ENCODE results near the gene TMUB1.

TMUB1 gene

DNA sequence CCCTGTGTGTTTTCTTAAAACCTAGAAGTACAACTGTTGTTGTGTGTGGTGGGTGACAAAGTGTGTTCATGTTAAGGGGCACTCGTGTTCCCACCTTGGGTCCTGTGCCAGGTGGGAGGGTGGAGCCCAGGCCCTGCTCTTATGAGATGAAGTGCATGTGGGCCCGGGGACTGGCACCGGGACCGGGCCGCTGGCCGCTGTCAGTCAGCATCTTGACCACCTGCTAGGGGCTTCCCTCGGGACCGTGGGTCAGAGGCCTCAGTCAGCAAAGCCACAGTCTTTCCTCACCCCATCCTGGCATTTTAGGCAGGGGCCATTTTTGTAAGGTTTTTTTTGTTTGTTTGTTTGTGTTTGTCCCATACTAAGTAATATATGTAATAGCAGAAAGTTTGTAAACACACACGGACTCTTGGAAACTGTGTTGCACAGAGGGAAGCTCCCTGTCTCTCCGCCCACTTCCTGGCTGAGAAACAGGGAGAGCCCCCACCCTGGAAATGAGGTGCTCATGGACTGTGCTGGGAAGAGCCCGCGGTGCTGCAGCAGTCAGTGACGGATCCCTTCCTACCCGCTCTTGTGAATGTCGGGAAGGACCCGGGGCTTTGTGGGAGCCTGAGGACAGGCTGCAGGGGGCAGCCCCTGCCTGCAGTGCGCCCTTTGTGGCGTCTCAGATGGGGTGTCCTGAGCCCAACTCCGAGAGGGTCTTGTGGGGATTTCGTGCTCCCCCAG lies 16.4 kb upstream of the TMUB1 start:
- no peak overlapping the region for H4K8ac ChIP-seq (ENCODE audit: low read depth, low read length)
- no peak overlapping the region for H4K91ac ChIP-seq (ENCODE audit: low read depth, low read length)
- no peak overlapping the region for H2AK5ac ChIP-seq (ENCODE audit: low read length)
- H3K4ac ChIP-seq (ENCODE audit: low read depth, low read length): no peak overlapping the region
- H3K23ac ChIP-seq (ENCODE audit: low read length): no peak overlapping the region
- H2AFZ ChIP-seq (ENCODE audit: insufficient read depth, low read length, poor library complexity): no peak overlapping the region
- peaks cover 7% of the 10 kb centered on the region for H3K79me2 ChIP-seq (ENCODE audit: control insufficient read depth, insufficient read depth, low read length, poor library complexity)
- H3K27ac ChIP-seq (ENCODE audit: low read depth, low read length): no peak overlapping the region
- H4K12ac ChIP-seq (ENCODE audit: low read depth, low read length): no peak overlapping the region
- H2BK120ac ChIP-seq (ENCODE audit: insufficient read depth, low read length, poor library complexity): no peak overlapping the region
- H2BK5ac ChIP-seq (ENCODE audit: low read depth, low read length, poor library complexity): no peak overlapping the region
- H3K18ac ChIP-seq (ENCODE audit: low read length): no peak overlapping the region
- H2BK12ac ChIP-seq (ENCODE audit: low read length): no peak overlapping the region
- no peak overlapping the region for H3K14ac ChIP-seq (ENCODE audit: low read length)
- H3K27me3 ChIP-seq (ENCODE audit: insufficient read depth, low read length): no peaks in the 10 kb centered on the region
- H3K9ac ChIP-seq (ENCODE audit: low read length): no peak overlapping the region
- no peak for DNase-seq
- H3K36me3 ChIP-seq (ENCODE audit: control insufficient read depth in 1 of 2, insufficient read depth in 2 of 2, low read length in 2 of 2): peaks cover 7 to 8% of the 10 kb centered on the region in 2 experiments
- no CpG with 5 or more reads among the region's 20 CpGs for WGBS (ENCODE audit: extremely low coverage, insufficient coverage, insufficient read length)
- no peaks in the 10 kb centered on the region for H3K4me1 ChIP-seq (ENCODE audit: control insufficient read depth in 1 of 2, insufficient read depth in 2 of 2, low read length in 2 of 2)
- H3K9me3 ChIP-seq (ENCODE audit: insufficient read depth, low read depth, low read length): no peaks in the 10 kb centered on the region
- no peak overlapping the region for H3K4me2 ChIP-seq (ENCODE audit: low read length)
- no peaks in the 10 kb centered on the region for H3K79me1 ChIP-seq (ENCODE audit: low read length)
- no peak overlapping the region for H3K4me3 ChIP-seq (ENCODE audit: low read depth, low read length)

DNA sequence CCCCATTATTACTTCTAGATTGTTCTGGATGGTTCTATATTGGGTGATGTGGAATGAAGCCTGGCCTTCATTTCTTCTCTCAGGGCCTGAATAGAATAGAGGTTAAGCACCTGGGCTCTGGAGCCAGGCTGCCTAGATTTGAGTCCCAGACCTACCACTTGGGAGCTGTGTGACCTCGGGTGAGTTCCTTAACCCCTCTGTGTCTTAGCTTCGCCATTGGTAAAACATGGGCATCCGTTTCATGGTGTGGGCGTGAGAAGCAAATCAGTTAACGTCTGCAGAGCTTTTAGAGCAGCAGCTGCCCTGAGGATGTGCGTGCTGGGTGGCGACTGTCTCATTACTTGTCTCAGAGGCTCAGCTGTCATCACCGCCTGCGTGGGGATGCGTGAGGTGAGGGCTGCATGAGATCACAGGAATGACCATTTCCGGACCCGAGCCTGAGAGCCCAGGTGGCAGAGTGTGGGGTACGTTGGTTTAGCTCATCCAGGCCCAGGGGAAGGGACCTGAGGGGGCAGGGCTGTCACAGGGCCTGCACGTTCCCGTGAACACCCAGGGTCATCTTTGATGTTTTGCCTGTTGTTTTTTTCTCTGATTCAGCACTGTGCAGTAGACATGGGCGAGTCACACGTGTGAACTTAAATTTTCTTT lies 12.7 kb upstream of the TMUB1 start:
- Histone ChIP-seq H3K9ac (ENCODE audit: low read length) (no peak overlapping the region), H3K4me2 (ENCODE audit: low read length) (no peak overlapping the region), H3K4ac (ENCODE audit: low read depth, low read length) (peak overlapping the region; percentile 37), H3K23ac (ENCODE audit: low read length) (no peak overlapping the region), H2AK5ac (ENCODE audit: low read length) (no peak overlapping the region), H4K12ac (ENCODE audit: low read depth, low read length) (no peak overlapping the region), H4K91ac (ENCODE audit: low read depth, low read length) (no peak overlapping the region), H4K8ac (ENCODE audit: low read depth, low read length) (no peak overlapping the region), H2BK5ac (ENCODE audit: low read depth, low read length, poor library complexity) (no peak overlapping the region), H3K36me3 (ENCODE audit: control insufficient read depth in 1 of 2, insufficient read depth in 2 of 2, low read length in 2 of 2) (peaks cover 7 to 12% of the 10 kb centered on the region in 2 experiments), H3K14ac (ENCODE audit: low read length) (no peak overlapping the region), H2AFZ (ENCODE audit: insufficient read depth, low read length, poor library complexity) (no peak overlapping the region), H3K27me3 (ENCODE audit: insufficient read depth, low read length) (no peaks in the 10 kb centered on the region), H3K4me1 (ENCODE audit: control insufficient read depth in 1 of 2, insufficient read depth in 2 of 2, low read length in 2 of 2) (peaks cover 5 to 7% of the 10 kb centered on the region in 2 experiments), H3K27ac (ENCODE audit: low read depth, low read length) (no peak overlapping the region), H3K79me2 (ENCODE audit: control insufficient read depth, insufficient read depth, low read length, poor library complexity) (peaks cover 10% of the 10 kb centered on the region), H2BK120ac (ENCODE audit: insufficient read depth, low read length, poor library complexity) (no peak overlapping the region), H3K9me3 (ENCODE audit: insufficient read depth, low read depth, low read length) (no peaks in the 10 kb centered on the region), H3K18ac (ENCODE audit: low read length) (no peak overlapping the region), H2BK12ac (ENCODE audit: low read length) (no peak overlapping the region), H3K4me3 (ENCODE audit: low read depth, low read length) (no peak overlapping the region), H3K79me1 (ENCODE audit: low read length) (no peaks in the 10 kb centered on the region)
- DNase-seq: no peak
- WGBS (ENCODE audit: extremely low coverage, insufficient coverage, insufficient read length): no CpG with 5 or more reads among the region's 17 CpGs

DNA sequence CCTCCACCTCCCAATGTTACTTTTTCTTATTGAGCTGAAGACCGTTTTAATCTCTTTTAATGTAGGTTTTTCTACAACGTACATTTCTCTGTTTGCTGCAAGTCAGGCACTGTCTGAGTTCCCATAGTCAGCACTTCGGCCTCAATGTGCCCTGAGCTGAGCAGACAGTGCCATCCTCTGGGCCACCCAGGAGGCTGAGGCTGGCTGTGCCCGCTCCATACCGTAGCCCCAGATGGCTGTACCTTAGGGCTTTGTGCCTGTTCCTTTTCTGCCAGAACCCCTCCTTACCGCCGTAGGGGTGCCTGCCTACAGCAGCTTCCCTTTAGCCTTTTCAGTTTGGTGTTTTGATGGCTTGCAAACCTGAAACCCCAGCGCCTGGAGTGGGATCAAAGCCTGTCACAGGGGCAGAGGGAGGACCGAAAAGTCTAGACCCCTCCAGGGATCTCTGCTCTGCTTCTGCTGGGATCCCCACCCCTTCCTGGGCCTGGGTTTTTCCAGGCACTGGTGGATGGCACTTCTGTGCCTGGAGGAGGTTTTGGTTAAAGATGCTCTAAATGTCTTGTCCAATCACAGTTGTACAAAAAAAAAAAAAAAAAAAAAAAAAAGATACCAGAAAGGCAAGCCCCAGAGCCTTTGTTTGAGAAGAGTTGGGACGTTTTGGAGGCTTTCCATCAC lies 12.0 kb upstream of the TMUB1 start:
- Histone ChIP-seq H3K4me2 (ENCODE audit: low read length) (no peak overlapping the region), H2AK5ac (ENCODE audit: low read length) (no peak overlapping the region), H2BK12ac (ENCODE audit: low read length) (no peak overlapping the region), H2BK5ac (ENCODE audit: low read depth, low read length, poor library complexity) (no peak overlapping the region), H3K4me3 (ENCODE audit: low read depth, low read length) (no peak overlapping the region), H3K14ac (ENCODE audit: low read length) (no peak overlapping the region), H3K36me3 (ENCODE audit: control insufficient read depth in 1 of 2, insufficient read depth in 2 of 2, low read length in 2 of 2) (peaks cover 5 to 12% of the 10 kb centered on the region in 2 experiments), H3K27ac (ENCODE audit: low read depth, low read length) (no peak overlapping the region), H4K12ac (ENCODE audit: low read depth, low read length) (no peak overlapping the region), H2AFZ (ENCODE audit: insufficient read depth, low read length, poor library complexity) (no peak overlapping the region), H4K91ac (ENCODE audit: low read depth, low read length) (no peak overlapping the region), H3K18ac (ENCODE audit: low read length) (no peak overlapping the region), H3K27me3 (ENCODE audit: insufficient read depth, low read length) (no peaks in the 10 kb centered on the region), H2BK120ac (ENCODE audit: insufficient read depth, low read length, poor library complexity) (no peak overlapping the region), H3K4ac (ENCODE audit: low read depth, low read length) (peak overlapping the region; percentile 8), H3K4me1 (ENCODE audit: control insufficient read depth in 1 of 2, insufficient read depth in 2 of 2, low read length in 2 of 2) (peaks cover 8 to 11% of the 10 kb centered on the region in 2 experiments), H4K8ac (ENCODE audit: low read depth, low read length) (no peak overlapping the region), H3K79me2 (ENCODE audit: control insufficient read depth, insufficient read depth, low read length, poor library complexity) (peaks cover 8% of the 10 kb centered on the region), H3K79me1 (ENCODE audit: low read length) (no peaks in the 10 kb centered on the region), H3K9ac (ENCODE audit: low read length) (no peak overlapping the region), H3K23ac (ENCODE audit: low read length) (no peak overlapping the region), H3K9me3 (ENCODE audit: insufficient read depth, low read depth, low read length) (no peaks in the 10 kb centered on the region)
- no peak for DNase-seq
- no CpG with 5 or more reads among the region's 10 CpGs for WGBS (ENCODE audit: extremely low coverage, insufficient coverage, insufficient read length)

DNA sequence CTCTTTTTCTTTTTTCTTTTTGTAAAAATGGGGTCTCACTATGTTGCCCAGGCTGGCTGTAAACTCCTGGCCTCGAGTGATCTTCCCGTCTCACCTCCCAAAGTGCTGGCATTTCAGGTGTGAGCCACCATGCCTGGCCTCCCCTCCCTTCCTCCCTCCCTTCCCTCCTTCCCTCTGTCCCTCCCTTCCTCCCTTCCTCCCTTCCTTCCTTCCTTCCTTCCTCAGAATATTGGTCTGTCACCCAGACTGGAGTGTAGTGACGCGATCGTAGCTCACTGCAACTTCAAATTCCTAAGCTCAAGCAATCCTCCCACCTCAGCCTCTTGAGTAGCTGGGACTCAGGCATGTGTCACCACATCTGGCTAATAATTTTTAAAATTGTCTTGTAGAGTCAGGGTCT lies 11.4 kb upstream of the TMUB1 start:
- peaks cover 13 to 14% of the 10 kb centered on the region in 2 experiments for H3K4me1 ChIP-seq (ENCODE audit: control insufficient read depth in 1 of 2, insufficient read depth in 2 of 2, low read length in 2 of 2)
- H4K8ac ChIP-seq (ENCODE audit: low read depth, low read length): no peak overlapping the region
- H3K9me3 ChIP-seq (ENCODE audit: insufficient read depth, low read depth, low read length): no peaks in the 10 kb centered on the region
- H2BK120ac ChIP-seq (ENCODE audit: insufficient read depth, low read length, poor library complexity): no peak overlapping the region
- no peak for DNase-seq
- H3K36me3 ChIP-seq (ENCODE audit: control insufficient read depth in 1 of 2, insufficient read depth in 2 of 2, low read length in 2 of 2): peaks cover 5 to 9% of the 10 kb centered on the region in 2 experiments
- no peak overlapping the region for H3K4me2 ChIP-seq (ENCODE audit: low read length)
- H3K79me1 ChIP-seq (ENCODE audit: low read length): peaks cover under 1% of the 10 kb centered on the region
- H3K4ac ChIP-seq (ENCODE audit: low read depth, low read length): no peak overlapping the region
- H3K27ac ChIP-seq (ENCODE audit: low read depth, low read length): no peak overlapping the region
- no peak overlapping the region for H3K18ac ChIP-seq (ENCODE audit: low read length)
- peaks cover 9% of the 10 kb centered on the region for H3K79me2 ChIP-seq (ENCODE audit: control insufficient read depth, insufficient read depth, low read length, poor library complexity)
- no peak overlapping the region for H3K14ac ChIP-seq (ENCODE audit: low read length)
- no CpG with 5 or more reads among the region's 5 CpGs for WGBS (ENCODE audit: extremely low coverage, insufficient coverage, insufficient read length)
- H4K12ac ChIP-seq (ENCODE audit: low read depth, low read length): no peak overlapping the region
- H3K4me3 ChIP-seq (ENCODE audit: low read depth, low read length): no peak overlapping the region
- H2AK5ac ChIP-seq (ENCODE audit: low read length): no peak overlapping the region
- no peak overlapping the region for H2BK12ac ChIP-seq (ENCODE audit: low read length)
- no peaks in the 10 kb centered on the region for H3K27me3 ChIP-seq (ENCODE audit: insufficient read depth, low read length)
- H2BK5ac ChIP-seq (ENCODE audit: low read depth, low read length, poor library complexity): no peak overlapping the region
- no peak overlapping the region for H2AFZ ChIP-seq (ENCODE audit: insufficient read depth, low read length, poor library complexity)
- no peak overlapping the region for H3K23ac ChIP-seq (ENCODE audit: low read length)
- no peak overlapping the region for H3K9ac ChIP-seq (ENCODE audit: low read length)
- H4K91ac ChIP-seq (ENCODE audit: low read depth, low read length): no peak overlapping the region
